ENCODE measurements around the gene BCL6.

Gene BCL6

DNA sequence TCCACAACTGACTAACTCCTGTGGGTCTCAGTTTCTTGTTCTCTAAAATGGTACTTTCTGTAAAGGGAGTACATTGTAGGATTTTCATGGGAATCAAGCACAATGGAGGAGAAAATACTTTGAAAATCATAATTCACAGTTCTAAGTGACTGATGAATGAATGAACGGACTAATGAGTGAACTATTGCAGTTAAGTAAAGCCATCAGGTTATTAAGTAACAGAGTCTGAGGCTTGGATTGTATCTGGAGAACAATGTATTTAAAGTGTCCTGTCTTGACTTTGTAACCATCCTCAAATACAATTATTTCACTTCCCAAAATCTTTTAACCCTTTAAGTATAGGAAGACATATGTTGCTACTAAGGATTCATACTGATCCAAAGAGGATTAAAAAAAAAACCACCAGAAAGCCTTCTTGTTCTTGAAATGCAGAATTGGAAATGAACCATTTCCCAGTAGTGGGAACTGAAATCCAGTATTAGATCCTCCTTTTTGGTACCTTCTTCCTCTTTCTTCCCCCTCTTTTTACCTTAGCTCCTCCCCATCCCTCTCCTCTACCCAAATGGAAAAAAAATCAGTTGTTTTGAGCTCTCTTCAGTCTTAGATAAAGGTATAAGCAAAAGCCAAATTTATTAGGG lies 13.2 kb upstream of the BCL6 start:
- TF ChIP-seq, protein P1, sequence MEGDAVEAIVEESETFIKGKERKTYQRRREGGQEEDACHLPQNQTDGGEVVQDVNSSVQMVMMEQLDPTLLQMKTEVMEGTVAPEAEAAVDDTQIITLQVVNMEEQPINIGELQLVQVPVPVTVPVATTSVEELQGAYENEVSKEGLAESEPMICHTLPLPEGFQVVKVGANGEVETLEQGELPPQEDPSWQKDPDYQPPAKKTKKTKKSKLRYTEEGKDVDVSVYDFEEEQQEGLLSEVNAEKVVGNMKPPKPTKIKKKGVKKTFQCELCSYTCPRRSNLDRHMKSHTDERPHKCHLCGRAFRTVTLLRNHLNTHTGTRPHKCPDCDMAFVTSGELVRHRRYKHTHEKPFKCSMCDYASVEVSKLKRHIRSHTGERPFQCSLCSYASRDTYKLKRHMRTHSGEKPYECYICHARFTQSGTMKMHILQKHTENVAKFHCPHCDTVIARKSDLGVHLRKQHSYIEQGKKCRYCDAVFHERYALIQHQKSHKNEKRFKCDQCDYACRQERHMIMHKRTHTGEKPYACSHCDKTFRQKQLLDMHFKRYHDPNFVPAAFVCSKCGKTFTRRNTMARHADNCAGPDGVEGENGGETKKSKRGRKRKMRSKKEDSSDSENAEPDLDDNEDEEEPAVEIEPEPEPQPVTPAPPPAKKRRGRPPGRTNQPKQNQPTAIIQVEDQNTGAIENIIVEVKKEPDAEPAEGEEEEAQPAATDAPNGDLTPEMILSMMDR (conservative IDR thresholded peaks at IDR 0.05; ENCODE audit: low read length), result no peak
- no peak for TF ChIP-seq EZH2phosphoT487 (IDR thresholded peaks at IDR 0.05; ENCODE audit: borderline replicate concordance)
- no peaks in the 10 kb centered on the region for H3F3A ChIP-seq (ENCODE audit: low read depth)
- no peaks in the 10 kb centered on the region for H3K9me3 ChIP-seq (ENCODE audit: insufficient read depth, low read depth, low read length)
- H3K79me2 ChIP-seq (ENCODE audit: insufficient read depth, low read length), result no peaks in the 10 kb centered on the region
- H3K9me2 ChIP-seq (replicated peaks; ENCODE audit: low read depth, low read length), result no peaks in the 10 kb centered on the region
- no peak overlapping the region for H3K4me3 ChIP-seq (ENCODE audit: low read length, poor library complexity, severe bottlenecking)
- no peaks in the 10 kb centered on the region for H3K27me3 ChIP-seq (ENCODE audit: insufficient read depth, low read length, poor library complexity, severe bottlenecking)
- no peaks in the 10 kb centered on the region for H4K20me1 ChIP-seq (ENCODE audit: insufficient read depth, low read length, poor library complexity, severe bottlenecking)
- no peaks in the 10 kb centered on the region for H3K4me1 ChIP-seq (ENCODE audit: insufficient read depth, low read length, poor library complexity, severe bottlenecking)
- no peak overlapping the region for H3K9ac ChIP-seq (ENCODE audit: low read depth, low read length, poor library complexity, severe bottlenecking)
- H2AFZ ChIP-seq (ENCODE audit: low read length), result no peak overlapping the region
- no peaks in the 10 kb centered on the region for H3K36me3 ChIP-seq (ENCODE audit: insufficient read depth, low read length)
- no peak overlapping the region for H3K4me2 ChIP-seq (ENCODE audit: low read depth, low read length, poor library complexity, severe bottlenecking)

DNA sequence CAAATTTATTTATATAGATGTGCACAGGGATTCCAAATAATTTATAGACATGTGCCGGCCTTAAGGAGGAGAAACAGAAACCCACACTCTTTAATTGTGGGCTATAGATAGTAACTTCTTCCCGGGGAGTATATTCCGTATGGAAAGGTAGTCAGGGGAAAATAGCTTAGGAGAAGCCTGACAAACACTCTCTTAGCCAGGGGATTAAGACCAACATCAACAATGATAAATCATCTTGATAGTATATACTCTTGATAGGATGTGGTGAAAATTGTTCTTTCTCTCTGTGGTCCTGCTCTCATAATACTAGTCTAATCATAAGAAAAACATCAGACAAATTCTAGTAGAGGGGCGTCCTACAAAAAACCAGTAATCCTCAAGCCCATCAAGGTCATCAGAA lies 8.2 kb upstream of the BCL6 start:
- Histone ChIP-seq H3F3A (ENCODE audit: low read depth) (no peaks in the 10 kb centered on the region), H3K4me1 (ENCODE audit: insufficient read depth, low read length, poor library complexity, severe bottlenecking) (peaks cover 27% of the 10 kb centered on the region)

GRCh38 chr3:187750513-187751123 lies 5.3 kb upstream of the BCL6 start:
- TF ChIP-seq, protein P1 (conservative IDR thresholded peaks at IDR 0.05; ENCODE audit: low read length), result no peak
- TF ChIP-seq EZH2phosphoT487 (IDR thresholded peaks at IDR 0.05; ENCODE audit: borderline replicate concordance), result no peak
- Histone ChIP-seq H2AFZ (ENCODE audit: low read length) (no peak overlapping the region), H3K27me3 (ENCODE audit: insufficient read depth, low read length, poor library complexity, severe bottlenecking) (no peaks in the 10 kb centered on the region), H3K36me3 (ENCODE audit: insufficient read depth, low read length) (no peaks in the 10 kb centered on the region), H3K4me2 (ENCODE audit: low read depth, low read length, poor library complexity, severe bottlenecking) (no peak overlapping the region), H3K4me1 (ENCODE audit: insufficient read depth, low read length, poor library complexity, severe bottlenecking) (peaks cover 36% of the 10 kb centered on the region), H3F3A (ENCODE audit: low read depth) (0 out of 2 replicates have a peak, but pooled peaks cover 2% of the 10 kb centered on the region), H3K9ac (ENCODE audit: low read depth, low read length, poor library complexity, severe bottlenecking) (no peak overlapping the region), H3K79me2 (ENCODE audit: insufficient read depth, low read length) (no peaks in the 10 kb centered on the region), H3K4me3 (ENCODE audit: low read length, poor library complexity, severe bottlenecking) (no peak overlapping the region), H3K9me2 (replicated peaks; ENCODE audit: low read depth, low read length) (no peaks in the 10 kb centered on the region), H4K20me1 (ENCODE audit: insufficient read depth, low read length, poor library complexity, severe bottlenecking) (no peaks in the 10 kb centered on the region), H3K9me3 (ENCODE audit: insufficient read depth, low read depth, low read length) (no peaks in the 10 kb centered on the region)

More for the DNA sequence above, 8.2 kb upstream of the BCL6 start:
- H3K9me3 ChIP-seq (ENCODE audit: insufficient read depth, low read depth, low read length), result no peaks in the 10 kb centered on the region
- H3K79me2 ChIP-seq (ENCODE audit: insufficient read depth, low read length), result no peaks in the 10 kb centered on the region
- H4K20me1 ChIP-seq (ENCODE audit: insufficient read depth, low read length, poor library complexity, severe bottlenecking), result no peaks in the 10 kb centered on the region
- H3K36me3 ChIP-seq (ENCODE audit: insufficient read depth, low read length), result no peaks in the 10 kb centered on the region
- H3K9me2 ChIP-seq (replicated peaks; ENCODE audit: low read depth, low read length), result no peaks in the 10 kb centered on the region
- no peak overlapping the region for H3K4me2 ChIP-seq (ENCODE audit: low read depth, low read length, poor library complexity, severe bottlenecking)
- no peak overlapping the region for H3K9ac ChIP-seq (ENCODE audit: low read depth, low read length, poor library complexity, severe bottlenecking)
- TF ChIP-seq EZH2phosphoT487 (IDR thresholded peaks at IDR 0.05; ENCODE audit: borderline replicate concordance), result no peak
- TF ChIP-seq, protein P1 (conservative IDR thresholded peaks at IDR 0.05; ENCODE audit: low read length), result no peak
- no peaks in the 10 kb centered on the region for H3K27me3 ChIP-seq (ENCODE audit: insufficient read depth, low read length, poor library complexity, severe bottlenecking)
- H2AFZ ChIP-seq (ENCODE audit: low read length), result no peak overlapping the region
- no peak overlapping the region for H3K4me3 ChIP-seq (ENCODE audit: low read length, poor library complexity, severe bottlenecking)
